Skeletal muscle tissue (tissue), 4 donors: Measurements from ENCODE around the gene HIVEP3. TPM values are rescaled to one million over a fixed set of nuclear protein-coding genes. Genes with fewer than 3 reads are reported as not detected.

Experiments
- H3K27ac ChIP-seq: one replicate; pipeline ENCODE4 v1.7.0; 2013; ENCODE audit warnings: mild to moderate bottlenecking, low read depth, low read length, inconsistent platforms
- H3K27me3 ChIP-seq, 3 donors: one replicate each; pipeline ENCODE4 v1.7.0; 2013; ENCODE audit warnings: low read length in 3 of 3; ENCODE audit not compliant: control insufficient read depth in 3 of 3, insufficient read depth in 3 of 3
- H3K36me3 ChIP-seq, 3 donors: one replicate each; pipeline ENCODE4 v1.7.0; 2013; ENCODE audit warnings: low read length in 3 of 3; ENCODE audit not compliant: control insufficient read depth in 3 of 3, insufficient read depth in 3 of 3
- H3K4me1 ChIP-seq, 3 donors: one replicate each; pipeline ENCODE4 v1.7.0; 2013; ENCODE audit warnings: low read length in 3 of 3, mild to moderate bottlenecking in 3 of 3; ENCODE audit not compliant: control insufficient read depth in 3 of 3, insufficient read depth in 3 of 3
- H3K4me3 ChIP-seq, 3 donors: one replicate each; pipeline ENCODE4 v1.7.0; 2013; ENCODE audit warnings: low read length in 3 of 3
- H3K9ac ChIP-seq, 3 donors: one replicate each; pipeline ENCODE4 v1.7.0; 2013; ENCODE audit warnings: low read length in 3 of 3, mild to moderate bottlenecking in 3 of 3, moderate library complexity in 2 of 3, low read depth in 1 of 3
- H3K9me3 ChIP-seq, 3 donors: one replicate each; pipeline ENCODE4 v1.7.0; 2013; ENCODE audit warnings: low read length in 3 of 3; ENCODE audit not compliant: control insufficient read depth in 3 of 3
- total RNA-seq: library from RNA; depleted of rRNA; stranded (reverse); fragments of >200 nt; gene quantifications from one replicate; pipeline ENCODE4 v1.2.3, GENCODE V29; 2014
- donor health status: Osteomylitis.

HIVEP3 gene
- total RNA-seq, 1 donor from 2014 or later, result 0.52 TPM

GRCh38 chr1:41898191-41898713 is 20.5 kb downstream of the HIVEP3 start:
- Histone ChIP-seq H3K27me3 (no peaks in the 10 kb centered on the region), H3K36me3 (no peaks in the 10 kb centered on the region), H3K27ac (no peak overlapping the region), H3K4me1 (peaks cover 12 to 27% (median 25%) of the 10 kb centered on the region in 3 donors), H3K4me3 (no peak overlapping the region), H3K9ac (no peak overlapping the region), H3K9me3 (no peaks in the 10 kb centered on the region)

DNA sequence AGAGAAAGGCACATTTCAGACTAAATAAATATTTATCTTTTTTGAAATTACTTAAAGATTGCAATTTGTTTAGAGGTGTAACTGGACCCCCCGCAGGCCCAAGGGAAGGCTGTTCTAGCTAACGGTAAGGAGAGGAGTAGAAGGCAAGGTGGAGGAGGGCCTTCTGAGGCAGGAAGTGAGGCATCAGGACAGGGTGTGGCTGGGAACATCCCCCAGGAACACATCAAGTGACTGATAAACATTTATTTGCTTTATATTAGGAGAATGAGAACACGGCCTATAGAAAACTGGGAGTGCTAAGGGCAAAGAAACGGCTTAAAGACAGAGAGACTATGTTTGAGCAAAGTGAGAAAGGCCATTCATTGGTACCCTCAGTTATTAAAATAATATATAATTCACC is 23.2 kb downstream of the HIVEP3 start:
- H3K36me3 ChIP-seq, result no peaks in the 10 kb centered on the region
- no peaks in the 10 kb centered on the region for H3K27me3 ChIP-seq
- no peak overlapping the region for H3K4me3 ChIP-seq
- peaks cover 27 to 53% (median 40%) of the 10 kb centered on the region in 3 donors for H3K4me1 ChIP-seq
- no peak overlapping the region for H3K9ac ChIP-seq
- H3K27ac ChIP-seq, result no peak overlapping the region
- no peaks in the 10 kb centered on the region for H3K9me3 ChIP-seq

GRCh38 chr1:41894808-41895483 is 23.8 kb downstream of the HIVEP3 start:
- Histone ChIP-seq H3K27me3 (no peaks in the 10 kb centered on the region), H3K9ac (peak overlapping the region in 2 of 3 donors; percentile 51 to 54), H3K9me3 (no peaks in the 10 kb centered on the region), H3K4me3 (no peak overlapping the region), H3K4me1 (peaks cover 33 to 59% (median 46%) of the 10 kb centered on the region in 3 donors), H3K36me3 (no peaks in the 10 kb centered on the region), H3K27ac (peak overlapping the region; percentile 46)

DNA sequence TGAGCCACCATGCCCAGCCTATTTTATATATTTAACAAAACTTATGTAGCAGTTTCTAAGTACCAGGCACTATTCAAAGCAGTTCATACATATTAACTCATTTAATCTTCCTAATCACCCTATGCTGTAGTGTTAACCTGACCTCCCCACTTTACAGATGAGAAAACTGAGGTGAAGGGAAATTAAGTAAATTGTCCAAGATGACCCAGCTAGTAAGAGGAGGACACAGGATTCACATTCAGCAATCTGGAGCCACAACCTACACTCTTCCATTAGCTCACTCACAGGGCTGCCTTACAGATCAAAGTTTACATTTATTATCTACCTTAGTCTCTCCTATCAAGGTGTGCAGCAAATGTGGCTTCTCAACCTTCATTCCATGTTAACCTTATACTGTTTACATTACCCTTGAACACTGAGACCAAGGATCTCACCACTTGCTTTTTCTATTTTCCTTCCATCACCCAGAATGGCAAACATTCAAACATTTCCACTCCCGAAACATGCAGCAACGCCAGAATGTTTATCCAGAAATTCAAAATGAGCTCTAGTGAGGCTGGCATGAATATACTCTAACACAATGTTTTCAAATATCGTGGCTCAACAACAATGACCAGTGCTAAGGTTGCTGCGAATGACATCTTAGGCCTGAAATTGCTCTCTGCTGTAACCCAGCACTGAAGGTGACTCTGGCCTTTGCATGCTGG is 24.5 kb downstream of the HIVEP3 start:
- H3K27ac ChIP-seq, result peak overlapping the region; percentile 46
- peaks cover 34 to 66% (median 53%) of the 10 kb centered on the region in 3 donors for H3K4me1 ChIP-seq
- H3K4me3 ChIP-seq, result peak overlapping the region in 1 of 3 donors; percentile 3
- no peaks in the 10 kb centered on the region for H3K36me3 ChIP-seq
- H3K27me3 ChIP-seq, result no peaks in the 10 kb centered on the region
- no peaks in the 10 kb centered on the region for H3K9me3 ChIP-seq
- peak overlapping the region in 2 of 3 donors; percentile 51 to 54 for H3K9ac ChIP-seq

DNA sequence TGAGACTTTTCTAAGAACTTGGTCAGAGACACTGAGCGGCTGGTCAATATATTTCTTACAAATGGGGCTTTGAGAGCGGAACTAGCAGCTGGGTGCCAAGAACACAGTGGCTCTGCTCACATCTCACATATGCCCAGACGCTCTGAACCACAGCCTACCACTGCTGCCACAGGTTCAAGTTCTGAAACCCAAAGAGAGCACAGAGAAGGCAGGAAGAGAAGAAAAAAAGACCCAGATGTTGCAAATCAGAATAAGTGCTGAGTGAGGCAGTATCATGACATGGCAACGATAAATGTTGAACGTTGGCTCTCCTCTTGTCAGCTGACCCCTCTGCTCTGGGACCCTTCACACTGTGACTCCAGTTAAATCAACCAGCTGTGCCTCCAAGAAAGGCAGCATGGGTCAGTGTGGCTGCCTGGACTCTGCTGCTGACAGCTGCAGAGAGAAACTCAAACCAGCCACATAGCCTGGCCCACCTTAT is 26.4 kb downstream of the HIVEP3 start:
- Histone ChIP-seq H3K9ac (peak overlapping the region; percentile 71 to 88 (median 84)), H3K9me3 (no peaks in the 10 kb centered on the region), H3K4me1 (peaks cover 34 to 68% (median 63%) of the 10 kb centered on the region in 3 donors), H3K27me3 (no peaks in the 10 kb centered on the region), H3K27ac (peak overlapping the region; percentile 84), H3K36me3 (no peaks in the 10 kb centered on the region), H3K4me3 (peak overlapping the region in 2 of 3 donors; percentile 25 to 75)

DNA sequence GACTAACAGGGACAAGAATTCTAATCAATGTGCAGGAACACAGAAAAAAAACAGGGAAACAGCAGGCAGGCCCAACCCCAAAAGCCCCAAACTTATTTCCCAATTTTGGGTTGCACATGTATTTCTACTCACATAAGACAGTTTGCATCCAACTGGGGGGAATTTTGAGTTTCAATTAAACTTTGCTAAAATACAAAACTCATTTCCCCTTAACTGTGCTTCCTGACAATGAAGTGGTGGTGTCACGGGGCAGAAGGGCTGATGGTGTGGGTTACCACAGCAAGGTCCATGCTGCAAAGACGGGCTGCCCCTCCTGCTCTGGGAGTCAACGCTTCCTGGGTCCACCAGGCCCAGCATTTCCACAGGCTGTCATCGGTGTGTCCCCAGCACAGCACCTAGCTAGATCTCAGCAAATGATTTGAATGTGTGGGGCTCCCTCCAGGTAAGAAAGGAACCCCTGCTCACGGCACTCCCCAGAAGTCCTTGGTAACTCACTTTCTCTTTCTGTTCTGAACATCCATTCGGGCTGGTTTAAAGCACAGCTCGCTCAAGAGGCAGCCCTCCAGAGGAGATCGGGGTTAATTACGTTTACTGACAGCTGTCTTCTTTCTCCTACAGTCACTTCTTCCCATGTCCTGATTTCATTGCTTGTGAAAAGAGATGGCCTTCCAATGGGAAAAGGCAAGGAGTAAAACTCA is 27.4 kb downstream of the HIVEP3 start:
- peak overlapping the region; percentile 55 to 78 (median 75) for H3K4me3 ChIP-seq
- H3K9ac ChIP-seq, result peak overlapping the region; percentile 71 to 88 (median 84)
- H3K27me3 ChIP-seq, result no peaks in the 10 kb centered on the region
- H3K27ac ChIP-seq, result peak overlapping the region; percentile 84
- no peaks in the 10 kb centered on the region for H3K36me3 ChIP-seq
- peaks cover 34 to 64% (median 63%) of the 10 kb centered on the region in 3 donors for H3K4me1 ChIP-seq
- no peaks in the 10 kb centered on the region for H3K9me3 ChIP-seq

GRCh38 chr1:41890825-41891198 is 27.9 kb downstream of the HIVEP3 start:
- Histone ChIP-seq H3K9ac (peak overlapping the region; percentile 71 to 88 (median 84)), H3K36me3 (no peaks in the 10 kb centered on the region), H3K4me1 (peaks cover 34 to 64% (median 63%) of the 10 kb centered on the region in 3 donors), H3K4me3 (peak overlapping the region; percentile 55 to 78 (median 75)), H3K27me3 (no peaks in the 10 kb centered on the region), H3K27ac (peak overlapping the region; percentile 84), H3K9me3 (no peaks in the 10 kb centered on the region)

GRCh38 chr1:41889506-41890414 is 29.0 kb downstream of the HIVEP3 start:
- H3K27ac ChIP-seq, result peak overlapping the region; percentile 84
- H3K9ac ChIP-seq, result peak overlapping the region in 1 of 3 donors; percentile 88
- H3K4me1 ChIP-seq, result peaks cover 33 to 58% (median 56%) of the 10 kb centered on the region in 3 donors

DNA sequence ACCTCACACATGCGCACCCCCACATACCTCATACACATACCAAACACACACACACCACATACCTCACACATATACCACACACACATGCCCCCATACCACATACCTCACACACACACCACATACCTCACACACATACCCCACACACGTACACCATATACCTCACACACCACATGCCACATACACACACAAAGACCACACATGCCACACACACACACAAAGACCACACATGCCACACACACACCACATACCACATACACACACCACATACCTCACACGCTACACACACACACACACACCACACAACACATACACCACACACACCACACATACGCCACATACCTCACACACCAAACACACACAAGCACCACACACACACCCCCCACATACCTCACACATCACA is 30.0 kb downstream of the HIVEP3 start:
- Histone ChIP-seq H3K9ac (no peak overlapping the region), H3K36me3 (no peaks in the 10 kb centered on the region), H3K27ac (no peak overlapping the region), H3K27me3 (no peaks in the 10 kb centered on the region), H3K4me3 (no peak overlapping the region), H3K9me3 (no peaks in the 10 kb centered on the region), H3K4me1 (peaks cover 28 to 51% (median 47%) of the 10 kb centered on the region in 3 donors)

More at GRCh38 chr1:41889506-41890414, 29.0 kb downstream of the HIVEP3 start:
- Histone ChIP-seq H3K9me3 (no peaks in the 10 kb centered on the region), H3K4me3 (peak overlapping the region in 1 of 3 donors; percentile 17), H3K27me3 (no peaks in the 10 kb centered on the region), H3K36me3 (no peaks in the 10 kb centered on the region)
